Erythroblast (primary cell): ENCODE data around the gene PSMC5.

ENCODE experiments used
- GATA1 ChIP-seq: IDR thresholded peaks from 2 replicates; pipeline ENCODE4 v1.6.1; 2011; ENCODE audit warnings: low read depth, mild to moderate bottlenecking, control low read depth, low read length, moderate library complexity
- POLR2A ChIP-seq: IDR thresholded peaks from 2 replicates; pipeline ENCODE4 v1.6.1; 2011; ENCODE audit warnings: mild to moderate bottlenecking, low read length

GRCh38 chr17:63859257-63859656 lies 32.0 kb downstream of the PSMC5 start:
- TF ChIP-seq POLR2A, result no peak
- TF ChIP-seq GATA1, result no peak
